Fibroblast of lung (primary cell): ENCODE measurements around the gene PFN3.

ENCODE experiments used
- EZH2 ChIP-seq: IDR thresholded peaks from 2 replicates; pipeline ENCODE4 v1.5.1; 2012; ENCODE audit warnings: low read length, control low read depth, mild to moderate bottlenecking; ENCODE audit errors: missing control alignments
- TF ChIP-seq, protein P1 (sequence below), 2 donors: IDR thresholded peaks in 1 of 2; conservative IDR thresholded peaks in 1 of 2; 1 replicate in 1 of 2; 2 replicates in 1 of 2; pipeline ENCODE4 v1.5.1; 2011 to 2012; ENCODE audit warnings: low read length in 2 of 2, control low read depth in 1 of 2, inconsistent platforms in 1 of 2, low read depth in 1 of 2, mild to moderate bottlenecking in 1 of 2

DNA sequence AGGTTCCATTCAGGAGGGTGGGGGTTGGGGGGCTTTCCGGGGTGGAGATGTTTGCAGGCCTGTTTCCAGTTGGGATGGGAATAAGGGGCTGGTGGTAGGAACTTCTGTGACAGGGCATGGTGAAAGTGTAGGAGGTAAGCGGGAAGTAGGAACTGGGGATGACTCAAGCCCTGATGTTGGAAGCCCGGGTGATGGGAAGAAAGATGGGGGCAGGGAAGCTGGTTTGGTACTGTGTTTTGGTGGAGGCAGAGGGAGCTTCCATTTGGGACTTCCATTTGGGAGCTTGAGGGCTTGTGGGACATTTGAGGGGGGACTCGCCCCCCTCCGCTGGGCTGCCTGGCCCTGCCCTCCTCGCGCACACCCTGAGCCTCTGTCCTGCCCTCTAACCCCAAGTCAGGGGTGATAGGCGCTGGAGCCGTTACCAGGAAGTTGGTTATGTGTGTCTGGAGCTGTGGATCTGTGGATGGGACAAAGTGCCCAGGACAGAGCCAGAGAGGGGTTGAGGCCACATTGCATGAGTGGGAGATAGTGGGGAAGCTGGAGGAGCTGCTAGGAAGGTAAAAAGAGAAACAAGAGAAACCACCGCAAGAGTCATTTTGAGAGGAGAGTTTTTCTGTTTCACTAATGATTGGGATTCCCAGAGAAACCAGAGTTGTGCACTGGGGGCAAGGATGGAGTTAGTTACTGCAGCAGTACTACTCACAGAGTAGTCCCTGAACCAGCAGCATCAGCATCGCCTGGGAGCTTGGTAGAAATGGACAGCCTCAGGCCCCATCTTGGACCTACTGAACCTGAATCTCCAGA is 36.1 kb downstream of the PFN3 start:
- TF ChIP-seq EZH2, result no peak
- TF ChIP-seq, protein P1, sequence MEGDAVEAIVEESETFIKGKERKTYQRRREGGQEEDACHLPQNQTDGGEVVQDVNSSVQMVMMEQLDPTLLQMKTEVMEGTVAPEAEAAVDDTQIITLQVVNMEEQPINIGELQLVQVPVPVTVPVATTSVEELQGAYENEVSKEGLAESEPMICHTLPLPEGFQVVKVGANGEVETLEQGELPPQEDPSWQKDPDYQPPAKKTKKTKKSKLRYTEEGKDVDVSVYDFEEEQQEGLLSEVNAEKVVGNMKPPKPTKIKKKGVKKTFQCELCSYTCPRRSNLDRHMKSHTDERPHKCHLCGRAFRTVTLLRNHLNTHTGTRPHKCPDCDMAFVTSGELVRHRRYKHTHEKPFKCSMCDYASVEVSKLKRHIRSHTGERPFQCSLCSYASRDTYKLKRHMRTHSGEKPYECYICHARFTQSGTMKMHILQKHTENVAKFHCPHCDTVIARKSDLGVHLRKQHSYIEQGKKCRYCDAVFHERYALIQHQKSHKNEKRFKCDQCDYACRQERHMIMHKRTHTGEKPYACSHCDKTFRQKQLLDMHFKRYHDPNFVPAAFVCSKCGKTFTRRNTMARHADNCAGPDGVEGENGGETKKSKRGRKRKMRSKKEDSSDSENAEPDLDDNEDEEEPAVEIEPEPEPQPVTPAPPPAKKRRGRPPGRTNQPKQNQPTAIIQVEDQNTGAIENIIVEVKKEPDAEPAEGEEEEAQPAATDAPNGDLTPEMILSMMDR (conservative IDR thresholded peaks at IDR 0.05 in 1 of 2, IDR thresholded peaks at IDR 0.05 in 1 of 2; ENCODE audit: low read depth in 1 of 2, low read length in 2 of 2), result no peak
